ENCODE data around the gene PDLIM3. TPM values are rescaled to one million over a fixed set of nuclear protein-coding genes. Genes with fewer than 3 reads are reported as not detected.

Gene PDLIM3
- total RNA-seq, 1 donor: 2.2 TPM

- Histone ChIP-seq H3K36me3 (ENCODE audit: insufficient read depth, low read length) (no peaks in the 10 kb centered on the region), H3K4me3 (ENCODE audit: insufficient read depth, low read length) (no peak overlapping the region), H4K20me1 (ENCODE audit: insufficient read depth, low read length) (no peaks in the 10 kb centered on the region), H3K9me3 (ENCODE audit: low read depth, low read length) (no peaks in the 10 kb centered on the region), H3K4me1 (ENCODE audit: insufficient read depth, low read length) (peaks cover 19% of the 10 kb centered on the region), H2AFZ (ENCODE audit: low read length) (no peak overlapping the region), H3K27ac (ENCODE audit: low read depth, low read length) (no peak overlapping the region), H3K27me3 (ENCODE audit: insufficient read depth, low read length) (no peaks in the 10 kb centered on the region), H3K79me2 (ENCODE audit: insufficient read depth, low read length) (no peaks in the 10 kb centered on the region), H3K4me2 (ENCODE audit: insufficient read depth, low read length) (no peak overlapping the region)
- no peak for TF ChIP-seq CTCF (IDR thresholded peaks at IDR 0.05; ENCODE audit: extremely low read depth, low read depth, low read length)
- DNase-seq (ENCODE audit: insufficient read length, low spot score, missing footprints): no peak
Observed at GRCh38 chr4:185510806-185511205, 24.5 kb downstream of the PDLIM3 start.

GRCh38 chr4:185508181-185508580, 27.1 kb downstream of the PDLIM3 start:
- Histone ChIP-seq H4K20me1 (ENCODE audit: insufficient read depth, low read length) (no peaks in the 10 kb centered on the region), H3K4me3 (ENCODE audit: insufficient read depth, low read length) (no peak overlapping the region), H3K27ac (ENCODE audit: low read depth, low read length) (no peak overlapping the region), H3K27me3 (ENCODE audit: insufficient read depth, low read length) (no peaks in the 10 kb centered on the region), H3K79me2 (ENCODE audit: insufficient read depth, low read length) (no peaks in the 10 kb centered on the region), H3K4me2 (ENCODE audit: insufficient read depth, low read length) (no peak overlapping the region), H3K9me3 (ENCODE audit: low read depth, low read length) (no peaks in the 10 kb centered on the region), H2AFZ (ENCODE audit: low read length) (no peak overlapping the region), H3K36me3 (ENCODE audit: insufficient read depth, low read length) (no peaks in the 10 kb centered on the region), H3K4me1 (ENCODE audit: insufficient read depth, low read length) (peaks cover 10% of the 10 kb centered on the region)
- TF ChIP-seq CTCF (IDR thresholded peaks at IDR 0.05; ENCODE audit: extremely low read depth, low read depth, low read length): no peak
- DNase-seq (ENCODE audit: insufficient read length, low spot score, missing footprints): no peak

GRCh38 chr4:185506422-185506821, 28.9 kb downstream of the PDLIM3 start:
- Histone ChIP-seq H3K9me3 (ENCODE audit: low read depth, low read length) (no peaks in the 10 kb centered on the region), H3K27me3 (ENCODE audit: insufficient read depth, low read length) (no peaks in the 10 kb centered on the region), H4K20me1 (ENCODE audit: insufficient read depth, low read length) (no peaks in the 10 kb centered on the region), H3K27ac (ENCODE audit: low read depth, low read length) (no peak overlapping the region), H3K4me2 (ENCODE audit: insufficient read depth, low read length) (no peak overlapping the region), H3K36me3 (ENCODE audit: insufficient read depth, low read length) (no peaks in the 10 kb centered on the region), H3K79me2 (ENCODE audit: insufficient read depth, low read length) (no peaks in the 10 kb centered on the region), H3K4me1 (ENCODE audit: insufficient read depth, low read length) (no peaks in the 10 kb centered on the region), H2AFZ (ENCODE audit: low read length) (no peak overlapping the region), H3K4me3 (ENCODE audit: insufficient read depth, low read length) (no peak overlapping the region)
- no peak for TF ChIP-seq CTCF (IDR thresholded peaks at IDR 0.05; ENCODE audit: extremely low read depth, low read depth, low read length)
- no peak for DNase-seq (ENCODE audit: insufficient read length, low spot score, missing footprints)

- peak overlapping the region; percentile 37 for H3K4me2 ChIP-seq (ENCODE audit: insufficient read depth, low read length)
- no peaks in the 10 kb centered on the region for H3K36me3 ChIP-seq (ENCODE audit: insufficient read depth, low read length)
- no peaks in the 10 kb centered on the region for H3K4me1 ChIP-seq (ENCODE audit: insufficient read depth, low read length)
- no peaks in the 10 kb centered on the region for H3K27me3 ChIP-seq (ENCODE audit: insufficient read depth, low read length)
- no peak for DNase-seq (ENCODE audit: insufficient read length, low spot score, missing footprints)
- H3K9me3 ChIP-seq (ENCODE audit: low read depth, low read length): no peaks in the 10 kb centered on the region
- no peak overlapping the region for H2AFZ ChIP-seq (ENCODE audit: low read length)
- TF ChIP-seq CTCF (IDR thresholded peaks at IDR 0.05; ENCODE audit: extremely low read depth, low read depth, low read length): no peak
- no peaks in the 10 kb centered on the region for H3K79me2 ChIP-seq (ENCODE audit: insufficient read depth, low read length)
- H3K27ac ChIP-seq (ENCODE audit: low read depth, low read length): no peak overlapping the region
- H4K20me1 ChIP-seq (ENCODE audit: insufficient read depth, low read length): no peaks in the 10 kb centered on the region
- peak overlapping the region; percentile 51 for H3K4me3 ChIP-seq (ENCODE audit: insufficient read depth, low read length)
Observed at GRCh38 chr4:185504098-185505047, 30.9 kb downstream of the PDLIM3 start.

Measured in osteoblast (primary cell).